T-helper 2 cell (primary cell): Measurements from ENCODE around the gene PRMT5.
"Not testable (repeated sequence)": the region's sequence is repeated elsewhere in the genome, so short reads cannot be mapped to it uniquely, and the experiment has no call there.

Experiments
- DNase-seq, 5 experiments: peaks; one replicate each; pipeline versions ENCODE4 v3.0.0 to v3.0.0-alpha.2; 2012 to 2022

Gene PRMT5

DNA sequence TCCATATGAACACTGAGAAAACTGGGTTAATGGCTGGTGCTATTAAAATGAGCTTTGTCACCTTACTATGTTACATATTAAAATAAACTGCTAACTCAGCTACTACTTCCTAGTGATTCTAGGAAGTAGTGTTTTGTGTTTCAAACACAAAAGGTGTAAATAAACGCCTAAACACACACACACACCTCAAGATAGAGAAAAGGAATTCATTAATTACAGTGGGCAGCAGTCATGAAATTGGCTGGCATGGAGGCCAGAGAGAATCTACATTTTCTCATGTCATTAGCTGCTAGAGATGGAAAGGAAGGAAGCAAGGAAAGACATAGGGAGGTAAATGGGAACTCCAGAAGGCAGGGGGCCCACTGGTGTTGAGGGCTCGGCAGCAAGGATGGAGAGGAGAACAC, 787 bp upstream of the PRMT5 start:
- no peak for DNase-seq

GRCh38 chr14:22928237-22929103, 706 bp downstream of the PRMT5 start:
- peak in 1 of 5 experiments; percentile 21 for DNase-seq

DNA sequence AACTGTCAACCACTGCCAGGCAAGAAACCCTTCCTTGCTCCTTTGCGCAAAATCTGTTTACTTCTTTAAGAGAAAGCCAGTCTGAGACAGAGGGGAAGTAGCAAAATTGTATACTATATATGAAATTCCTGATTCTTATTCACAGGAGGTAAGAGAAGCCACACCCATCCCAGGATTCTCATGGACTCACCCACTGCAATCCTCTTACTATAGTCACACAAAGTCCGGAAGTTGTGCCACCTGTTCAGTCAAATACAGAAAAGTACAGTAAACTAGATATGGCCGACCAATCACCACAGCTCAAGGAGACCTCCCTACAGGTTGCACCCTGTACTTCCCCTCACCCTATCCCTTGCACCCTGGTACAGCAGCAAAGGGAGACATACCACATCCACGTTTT, 2.9 kb downstream of the PRMT5 start:
- no peak for DNase-seq

DNA sequence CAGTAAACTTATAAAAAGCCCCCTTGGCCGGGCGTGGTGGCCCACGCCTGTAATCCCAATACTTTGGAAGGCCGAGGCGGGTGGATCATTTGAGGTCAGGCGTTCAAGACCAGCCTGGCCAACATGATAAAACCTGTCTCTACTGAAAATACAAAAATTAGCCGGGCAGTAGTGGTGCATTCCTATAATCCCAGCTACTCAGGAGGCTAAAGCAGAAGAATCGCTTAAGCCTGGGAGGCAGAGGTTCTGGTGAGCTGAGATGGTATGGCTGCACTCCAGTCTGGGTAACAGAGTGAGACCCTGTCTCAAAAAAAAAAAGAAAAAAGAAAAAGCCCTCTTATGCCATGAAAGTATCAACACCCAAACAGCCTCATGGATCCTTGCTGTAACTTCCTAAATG, 3.7 kb downstream of the PRMT5 start:
- no peak for DNase-seq

- DNase-seq = no peak
These were observed 5.4 kb downstream of the PRMT5 start for GRCh38 chr14:22923746-22924145.

GRCh38 chr14:22922294-22922693, 6.9 kb downstream of the PRMT5 start:
- no peak for DNase-seq

DNA sequence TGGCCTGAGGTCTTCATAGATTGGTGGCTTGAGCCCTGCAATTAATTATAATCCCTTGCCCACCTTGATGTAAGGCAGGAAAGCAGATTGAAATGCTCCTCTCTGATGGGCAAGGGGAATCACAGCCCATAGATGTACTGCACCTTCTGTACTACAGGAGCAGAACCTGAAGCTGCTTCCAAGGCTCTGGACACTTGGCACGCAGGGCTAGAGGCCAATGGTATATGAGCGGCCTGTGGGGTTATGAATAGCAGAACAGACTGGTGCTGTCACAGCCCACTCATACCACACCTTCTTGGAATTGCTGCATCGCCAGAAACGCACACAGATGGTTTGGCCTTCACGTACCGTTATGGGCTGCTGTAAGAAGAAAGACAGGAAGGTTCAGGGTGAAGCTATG, 8.5 kb downstream of the PRMT5 start:
- DNase-seq = no peak

DNA sequence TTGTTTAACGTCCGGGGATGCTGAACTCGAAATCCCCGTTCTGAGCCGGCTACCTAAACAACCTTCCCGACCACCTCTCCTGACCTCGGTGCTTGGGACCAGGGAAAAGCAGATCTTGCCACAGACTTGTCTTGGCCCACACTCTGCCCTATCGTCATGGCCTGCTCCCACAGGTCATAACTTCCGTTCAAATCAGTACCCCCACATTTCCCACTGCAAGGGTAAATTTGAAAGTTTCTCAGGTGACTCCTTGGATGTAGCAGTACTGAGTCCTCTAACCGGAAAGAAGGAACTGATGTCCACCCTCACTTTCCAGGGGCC, 9.6 kb downstream of the PRMT5 start:
- no peak for DNase-seq

GRCh38 chr14:22918804-22919600, 10.2 kb downstream of the PRMT5 start, which contains the start of gene RBM23:
TSS of gene RBM23 (minus strand) at chr14:22919149.
- peak; percentile 99 to 100 (median 100) for DNase-seq

DNA sequence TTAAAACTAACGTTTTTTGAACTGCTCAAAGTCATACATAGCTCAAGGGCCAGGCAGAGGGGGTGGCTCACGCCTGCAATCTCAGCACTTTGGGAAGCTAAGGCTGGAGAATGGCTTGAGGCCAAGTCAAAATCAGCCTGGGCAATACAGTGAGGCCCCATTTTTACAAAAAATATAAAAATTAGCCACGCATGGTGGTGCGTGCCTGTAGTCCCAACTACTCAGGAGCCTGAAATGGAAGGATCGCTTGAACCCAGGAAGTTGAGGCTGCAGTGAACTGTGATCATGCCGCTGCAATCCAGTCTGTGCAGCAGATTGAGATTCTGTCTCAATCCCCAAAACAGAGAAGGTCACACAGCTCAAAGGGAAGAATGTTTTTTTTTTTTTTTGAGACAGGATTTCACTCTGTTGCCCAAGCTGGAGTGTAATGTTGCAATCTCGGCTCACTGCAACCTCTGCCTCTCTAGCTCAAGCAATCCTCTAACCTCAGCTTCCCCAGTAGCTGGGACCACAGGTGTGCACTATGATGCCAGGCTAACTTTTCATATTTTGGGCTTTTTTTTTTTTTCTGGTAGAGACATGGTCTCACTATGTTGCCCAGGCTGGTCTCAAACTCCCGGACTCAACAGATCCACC, 13.2 kb downstream of the PRMT5 start:
- DNase-seq = no peak

- DNase-seq = not testable (repeated sequence)
These were observed 14.3 kb downstream of the PRMT5 start for GRCh38 chr14:22914836-22915235.

DNA sequence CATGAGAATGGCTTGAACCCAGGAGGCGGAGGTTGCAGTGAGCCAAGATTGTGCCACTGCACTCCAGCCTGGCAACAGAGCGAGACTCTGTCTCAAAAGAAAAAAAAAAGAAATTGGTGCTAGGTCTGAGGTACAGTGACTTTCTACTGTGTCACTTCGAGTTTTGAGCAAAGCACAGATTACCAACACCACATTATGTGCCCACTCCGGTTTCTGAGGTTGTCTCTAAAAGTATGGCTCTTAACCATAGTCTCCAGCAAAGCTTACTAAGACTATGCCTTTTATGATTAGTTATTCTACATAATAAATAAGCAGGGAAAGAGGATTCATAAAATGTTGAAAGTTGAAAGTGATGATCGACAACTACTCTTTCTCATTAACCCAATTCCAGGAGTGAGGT, 18.3 kb downstream of the PRMT5 start:
- DNase-seq = no peak

DNA sequence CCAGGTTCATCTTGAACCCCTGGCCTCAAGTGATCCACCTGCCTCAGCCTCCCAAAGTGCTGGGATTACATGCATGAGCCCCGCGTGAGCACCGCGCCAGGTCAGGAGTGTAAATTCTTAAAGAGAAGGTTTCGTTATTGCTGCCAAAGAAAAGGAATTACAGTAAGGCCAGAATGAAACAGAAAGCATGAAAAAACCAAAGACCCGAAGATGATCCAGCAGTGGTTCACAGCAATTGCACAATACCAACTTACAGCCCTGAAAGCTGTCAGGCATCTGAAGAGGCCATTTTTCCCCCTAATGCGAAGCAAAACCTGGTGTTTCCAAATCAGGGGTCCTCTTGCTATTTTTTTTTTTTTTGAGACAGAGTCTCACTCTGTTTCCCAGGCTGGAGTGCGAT, 20.6 kb downstream of the PRMT5 start:
- no peak for DNase-seq

- DNase-seq = no peak
These were observed 21.7 kb downstream of the PRMT5 start for GRCh38 chr14:22907429-22907828.

DNA sequence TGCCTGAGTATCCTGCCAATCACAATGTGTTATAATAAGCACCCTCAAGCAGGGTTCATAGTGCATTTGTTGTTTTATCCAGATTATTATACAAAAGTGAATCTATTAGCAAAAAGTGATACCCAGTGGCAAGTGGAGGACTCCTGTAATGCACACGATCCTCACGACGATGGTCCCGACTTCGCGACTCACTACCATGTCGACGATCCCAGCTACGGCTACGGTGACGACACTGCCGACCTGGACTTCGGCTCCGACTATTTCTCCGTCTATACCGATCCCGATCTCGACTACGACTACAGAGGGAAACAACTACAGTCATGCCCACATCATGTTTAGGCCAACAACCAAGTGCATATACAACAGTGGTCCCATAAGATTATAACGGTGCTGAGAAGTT, 23.1 kb downstream of the PRMT5 start:
- DNase-seq = no peak

- no peak for DNase-seq
These were observed 23.5 kb downstream of the PRMT5 start for GRCh38 chr14:22905627-22906026.

GRCh38 chr14:22903742-22904087, 25.5 kb downstream of the PRMT5 start:
- DNase-seq = no peak

GRCh38 chr14:22901799-22902198, 27.4 kb downstream of the PRMT5 start:
- no peak for DNase-seq

DNA sequence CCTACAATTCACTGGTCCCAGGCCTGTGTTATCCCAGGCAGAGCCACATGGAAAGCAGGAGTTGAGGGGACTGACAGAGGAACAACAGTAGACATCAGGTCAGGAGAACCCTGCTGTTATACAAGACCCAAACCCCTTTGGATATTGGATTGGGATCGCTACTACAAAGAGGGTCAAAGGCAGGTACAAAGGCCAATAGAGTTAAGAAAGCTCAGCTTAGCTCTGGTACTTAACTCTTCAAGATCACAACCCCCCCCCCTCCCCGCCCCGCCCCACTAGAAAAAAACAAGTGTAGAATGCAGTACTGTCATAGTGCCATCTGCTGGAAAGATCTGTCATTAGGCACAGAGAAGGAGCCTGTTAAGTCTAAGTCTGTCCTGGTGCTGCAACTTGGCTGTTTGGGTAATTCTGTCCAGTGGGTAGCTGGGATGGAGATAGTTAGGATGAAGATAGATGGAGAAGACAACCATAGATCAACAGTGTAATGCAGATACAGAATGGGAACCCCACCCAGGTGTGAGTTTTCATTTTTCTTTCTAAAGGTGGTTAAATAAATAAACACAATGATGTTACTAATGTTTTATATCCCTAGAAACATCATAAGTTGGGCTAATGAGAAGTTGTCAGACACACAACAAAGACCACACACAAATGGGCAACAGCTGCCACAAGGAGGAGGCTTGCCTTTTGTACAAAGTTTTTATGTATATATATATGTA, 28.9 kb downstream of the PRMT5 start:
- peak in 3 of 5 experiments; percentile 23 to 82 (median 32) for DNase-seq

- no peak for DNase-seq
These were observed 30.7 kb downstream of the PRMT5 start for GRCh38 chr14:22898302-22899090.

- no peak for DNase-seq
These were observed 31.8 kb downstream of the PRMT5 start for GRCh38 chr14:22897357-22897756.

DNA sequence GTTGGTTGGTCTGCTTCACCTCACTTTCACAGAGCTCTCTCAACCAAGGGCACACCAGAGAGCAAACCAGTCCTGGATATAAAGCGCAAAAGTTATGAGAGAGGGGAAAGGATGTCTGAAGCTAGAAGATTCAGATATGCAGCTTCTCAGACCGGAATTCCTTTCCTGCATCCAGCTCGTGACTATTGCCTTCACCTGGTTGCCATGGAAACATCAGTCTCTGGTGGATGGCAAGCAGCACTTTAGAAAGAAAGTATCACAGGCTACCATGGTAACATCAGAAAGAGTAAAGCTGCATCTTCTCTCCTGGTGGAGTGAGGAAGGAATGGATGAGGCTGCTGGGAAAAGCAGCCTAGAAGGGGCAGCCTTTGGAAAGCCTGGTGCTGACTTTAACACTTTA, 32.4 kb downstream of the PRMT5 start:
- no peak for DNase-seq
